Retinal pigment epithelial cell (primary cell): ENCODE results near the gene SEM1.
"Not testable (repeated sequence)": the region's sequence is repeated elsewhere in the genome, so short reads cannot be mapped to it uniquely, and the experiment has no call there.

Experiments
- DNase-seq: peaks from one replicate; pipeline ENCODE4 v3.0.0-alpha.2; 2010; ENCODE audit warnings: low read depth
- H3K4me3 ChIP-seq: 2 replicates; pipeline ENCODE4 v1.5.1; 2011; ENCODE audit warnings: mild to moderate bottlenecking, low read length, control low read depth, moderate library complexity
- CTCF ChIP-seq: conservative IDR thresholded peaks from 2 replicates; pipeline ENCODE4 v1.5.1; 2011; ENCODE audit warnings: low read depth, low read length, control low read depth, inconsistent platforms

The SEM1 gene

GRCh38 chr7:96654630-96655188, 54.9 kb downstream of the SEM1 start:
- DNase-seq: no peak
- no peak for TF ChIP-seq CTCF
- no peak overlapping the region for H3K4me3 ChIP-seq

- no peak overlapping the region for H3K4me3 ChIP-seq
- DNase-seq: no peak
- TF ChIP-seq CTCF: no peak
Measured at GRCh38 chr7:96649981-96650380, 59.7 kb downstream of the SEM1 start.

GRCh38 chr7:96648784-96649183, 60.9 kb downstream of the SEM1 start:
- TF ChIP-seq CTCF: no peak
- no peak overlapping the region for H3K4me3 ChIP-seq
- DNase-seq: no peak

GRCh38 chr7:96647733-96648132, 61.9 kb downstream of the SEM1 start:
- no peak overlapping the region for H3K4me3 ChIP-seq
- TF ChIP-seq CTCF: no peak
- no peak for DNase-seq

GRCh38 chr7:96645084-96645483, 64.6 kb downstream of the SEM1 start:
- no peak for TF ChIP-seq CTCF
- no peak for DNase-seq

GRCh38 chr7:96643436-96643835, 66.2 kb downstream of the SEM1 start:
- not testable (repeated sequence) for DNase-seq

More at GRCh38 chr7:96645084-96645483, 64.6 kb downstream of the SEM1 start:
- no peak overlapping the region for H3K4me3 ChIP-seq

GRCh38 chr7:96640054-96640453, 69.6 kb downstream of the SEM1 start:
- TF ChIP-seq CTCF: no peak
- no peak overlapping the region for H3K4me3 ChIP-seq
- no peak for DNase-seq

More at GRCh38 chr7:96643436-96643835, 66.2 kb downstream of the SEM1 start:
- not testable (repeated sequence) for H3K4me3 ChIP-seq
